Measurements from ENCODE around the gene IP6K3.

The IP6K3 gene

DNA sequence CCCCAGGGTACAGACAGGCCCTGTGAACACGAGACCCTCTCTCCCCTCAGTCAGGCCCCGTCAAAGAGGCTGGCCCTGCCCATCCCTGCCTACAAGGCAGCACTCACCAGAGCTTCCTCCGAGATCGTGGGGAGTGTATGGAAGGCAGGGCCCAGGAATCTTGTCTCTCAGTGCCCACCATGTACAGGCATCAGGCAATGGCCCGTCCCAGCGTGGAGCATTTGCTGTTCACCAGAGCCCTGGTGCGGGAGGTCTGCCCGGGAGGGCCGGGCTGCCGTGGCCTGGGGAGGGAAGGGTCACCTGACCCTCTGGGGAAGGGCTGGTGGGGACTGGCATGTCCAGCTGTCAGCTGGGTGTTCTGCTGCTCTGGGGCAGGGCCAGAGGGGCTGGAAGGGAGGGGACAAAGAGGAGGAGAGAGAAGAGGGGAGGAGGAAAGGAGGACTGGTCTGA lies at the start of gene IP6K3:
IP6K3 (minus strand) TSS at position 255 of the 450 bp plus-strand sequence. CDS start 11,429 bp downstream, outside the sequence.
- no peak for DNase-seq

DNA sequence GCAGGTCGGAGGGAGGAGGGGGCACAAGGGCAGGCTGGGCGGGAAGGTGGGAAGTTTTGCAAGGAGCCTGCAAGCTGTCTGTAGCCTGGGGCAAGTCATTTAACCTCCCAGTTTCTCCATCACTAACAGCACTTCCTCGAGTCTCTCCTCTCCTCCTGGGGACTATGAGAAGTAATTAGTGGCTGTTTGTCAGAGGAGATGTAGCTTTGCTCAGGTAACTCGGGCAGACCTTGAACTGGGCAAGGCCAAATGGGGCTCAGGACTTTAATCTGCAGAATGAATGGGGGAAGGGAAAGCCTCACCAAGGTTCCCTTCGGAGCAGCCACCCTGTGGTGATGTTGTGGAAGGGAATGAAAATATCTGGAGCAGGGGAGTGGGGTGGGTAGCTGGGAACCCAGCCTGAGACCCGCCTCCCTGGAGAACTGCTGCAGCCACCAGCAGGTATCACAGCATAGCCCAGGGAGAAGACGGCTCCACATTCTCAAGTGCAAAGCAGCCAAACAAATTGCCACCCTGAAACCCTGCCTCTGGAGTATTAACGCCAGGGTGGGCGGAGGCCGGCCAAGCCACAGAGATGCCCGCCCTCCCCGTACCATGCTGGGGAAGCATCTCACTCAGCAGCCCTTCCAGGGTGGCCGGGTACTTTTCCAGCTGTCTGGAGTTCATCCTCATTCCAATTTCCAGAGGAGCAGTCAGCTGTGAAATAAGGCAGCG lies 48.4 kb upstream of the IP6K3 start:
- DNase-seq: no peak

DNA sequence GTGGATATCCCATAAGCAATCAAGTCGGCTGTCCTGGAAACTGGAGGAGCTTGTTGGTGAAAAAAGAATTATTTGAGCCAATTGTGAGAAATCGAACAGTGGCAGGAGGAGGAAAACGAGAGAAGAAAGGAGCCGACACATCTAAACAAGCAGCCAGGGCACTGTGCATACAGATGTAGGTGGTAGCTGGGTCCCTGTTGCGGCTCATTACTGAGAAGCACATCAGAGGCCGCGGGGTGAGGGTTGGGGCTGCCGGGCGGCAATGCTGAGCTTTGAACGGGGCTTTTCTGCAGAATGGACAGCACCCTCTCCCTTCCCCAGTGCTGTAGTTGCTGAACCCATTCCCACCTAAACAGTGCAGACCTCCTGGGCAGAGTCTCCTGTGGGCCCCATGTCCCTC lies 46.3 kb upstream of the IP6K3 start:
- DNase-seq: no peak

DNA sequence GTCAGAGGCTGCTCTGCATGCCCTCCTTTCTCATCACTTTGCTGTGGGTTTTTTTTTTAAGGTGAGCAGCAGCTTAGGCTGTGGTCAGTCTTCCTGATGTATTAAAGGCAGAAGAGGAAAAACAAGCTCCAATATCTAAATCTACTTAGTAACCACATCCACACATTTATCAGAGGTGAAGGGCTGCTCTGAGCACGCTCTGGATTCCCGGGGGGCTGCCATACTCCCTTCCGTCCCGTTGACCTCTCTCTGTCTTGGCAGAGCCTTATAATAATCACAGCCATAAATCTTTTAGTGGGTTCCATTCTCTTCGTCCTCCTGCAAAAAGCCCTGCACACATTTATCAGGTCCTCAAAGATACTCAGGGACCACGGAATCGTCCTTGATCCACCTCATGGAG lies 44.9 kb upstream of the IP6K3 start:
- no peak for DNase-seq

DNA sequence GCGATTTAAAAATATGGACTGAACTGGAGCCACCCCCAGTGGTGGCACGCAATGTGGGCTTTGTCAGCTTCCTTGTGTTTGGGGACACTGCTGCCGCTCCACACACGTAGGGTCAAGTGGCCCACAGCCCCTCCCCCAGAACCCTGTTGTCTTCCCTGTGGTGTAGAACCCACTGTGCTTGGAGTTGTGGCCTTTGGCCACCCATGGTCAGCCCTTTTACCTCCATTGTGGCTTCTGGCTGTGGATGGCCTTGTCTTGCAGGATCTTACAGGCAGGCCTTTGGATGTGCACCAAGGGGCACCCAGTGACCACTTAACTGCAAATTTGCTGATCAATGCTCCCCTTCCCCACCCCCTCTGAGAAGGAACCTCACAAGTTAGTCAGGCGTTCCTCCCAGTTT lies 44.2 kb upstream of the IP6K3 start:
- DNase-seq: no peak

- no peak for DNase-seq
Measured at GRCh38 chr6:33790379-33790778, 43.7 kb upstream of the IP6K3 start.

DNA sequence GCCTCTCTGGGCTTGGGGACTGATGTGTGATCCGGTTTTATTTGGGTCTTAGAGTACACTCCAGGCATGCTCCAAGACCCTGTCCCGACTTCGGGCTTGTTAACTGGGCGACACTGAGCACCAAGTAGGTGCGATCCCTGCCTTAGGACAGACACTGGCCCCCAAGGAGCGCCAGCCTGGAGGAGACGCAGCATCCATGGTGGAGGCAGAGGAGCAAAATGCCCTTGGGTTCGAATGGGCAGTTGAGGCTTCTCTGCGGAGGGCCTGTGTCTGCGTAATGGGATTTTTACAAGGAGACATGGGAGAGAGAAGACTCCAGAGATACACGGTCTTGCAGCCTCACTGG lies 42.8 kb upstream of the IP6K3 start:
- no peak for DNase-seq

- peak; percentile 97 for DNase-seq
Measured at GRCh38 chr6:33788694-33789549, 42.2 kb upstream of the IP6K3 start, which contains the start of gene LEMD2. TSS of gene LEMD2 (minus strand) at chr6:33789130. CDS start at chr6:33789116, 14 bp downstream.

GRCh38 chr6:33787954-33788693 lies 41.4 kb upstream of the IP6K3 start:
- DNase-seq: peak; percentile 72

- no peak for DNase-seq
Measured at GRCh38 chr6:33787346-33787953, 40.7 kb upstream of the IP6K3 start.

- DNase-seq: no peak
Measured at GRCh38 chr6:33786736-33787135, 40.0 kb upstream of the IP6K3 start.

DNA sequence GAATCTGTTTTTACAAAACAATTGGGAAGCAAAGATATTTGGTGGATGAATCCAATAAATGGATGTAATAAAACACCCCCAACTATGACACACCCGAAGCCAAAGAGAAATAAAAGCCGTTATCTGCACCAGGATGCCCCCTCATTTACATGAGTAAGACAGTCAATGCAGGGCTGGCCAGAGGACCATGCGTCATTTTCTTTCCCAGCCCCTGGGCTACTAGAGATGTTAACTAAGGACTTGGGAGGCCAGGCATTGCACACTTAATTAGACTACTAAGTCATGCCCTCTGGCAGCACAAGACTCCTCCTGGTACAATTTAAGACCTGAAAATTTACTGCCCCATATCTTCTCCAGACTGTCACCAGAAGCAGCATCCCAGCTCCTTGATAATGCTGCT lies 39.1 kb upstream of the IP6K3 start:
- DNase-seq: no peak

DNA sequence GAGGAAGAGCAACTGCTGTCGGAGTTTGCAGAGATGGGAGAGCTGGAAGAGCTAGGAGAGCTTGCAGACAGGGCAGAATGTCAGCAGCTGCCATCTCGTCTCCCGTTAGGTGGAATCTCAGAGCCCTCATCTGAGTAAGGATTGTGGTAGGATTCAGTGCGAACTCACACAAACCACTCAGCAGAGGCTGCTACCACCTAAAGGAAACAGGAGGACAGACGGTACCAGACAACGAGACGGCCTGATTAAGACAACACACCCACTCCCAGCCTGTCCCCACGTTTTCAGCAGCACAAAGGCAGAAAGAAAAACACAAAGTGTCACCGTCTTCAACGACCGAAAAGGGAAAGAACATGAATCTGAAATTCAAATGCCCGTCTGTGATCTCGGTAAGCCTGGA lies 38.1 kb upstream of the IP6K3 start:
- no peak for DNase-seq

DNA sequence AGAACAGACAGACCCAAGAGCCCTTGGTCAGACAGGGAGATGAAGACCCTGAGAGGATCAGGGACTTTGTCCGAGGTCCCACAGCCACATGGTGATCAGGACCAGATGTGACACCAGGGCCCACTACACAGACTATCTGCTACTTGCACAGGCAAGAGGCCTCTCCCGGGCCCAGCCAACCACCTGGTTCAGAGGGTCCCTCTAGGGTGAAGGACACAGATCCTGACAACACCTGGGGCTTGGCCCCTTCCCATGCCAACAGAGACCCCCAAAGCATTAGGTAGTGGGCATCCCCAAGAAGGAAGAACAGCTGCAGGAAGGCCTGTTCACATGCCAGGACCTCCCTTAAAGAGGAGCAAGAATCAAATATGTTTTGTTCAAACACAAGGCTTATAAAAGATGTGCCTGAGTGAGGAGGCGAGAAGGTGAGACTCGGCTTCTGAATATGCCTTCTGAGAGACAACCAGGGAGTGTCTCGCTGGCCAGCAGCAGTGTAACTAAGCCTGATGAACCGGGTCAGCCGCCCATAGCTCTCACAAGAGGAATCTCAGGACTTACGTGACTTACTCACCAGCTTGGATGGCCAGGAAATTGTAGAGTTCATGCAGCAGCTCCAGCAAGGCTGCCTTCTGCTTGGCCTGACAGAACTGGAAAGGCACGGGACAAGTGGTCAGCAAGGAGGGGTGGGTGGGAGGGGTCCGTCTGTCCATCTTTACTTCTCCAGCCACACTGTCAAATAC lies 37.2 kb upstream of the IP6K3 start:
- no peak for DNase-seq

- no peak for DNase-seq
Measured at GRCh38 chr6:33782561-33782960, 35.9 kb upstream of the IP6K3 start.

DNA sequence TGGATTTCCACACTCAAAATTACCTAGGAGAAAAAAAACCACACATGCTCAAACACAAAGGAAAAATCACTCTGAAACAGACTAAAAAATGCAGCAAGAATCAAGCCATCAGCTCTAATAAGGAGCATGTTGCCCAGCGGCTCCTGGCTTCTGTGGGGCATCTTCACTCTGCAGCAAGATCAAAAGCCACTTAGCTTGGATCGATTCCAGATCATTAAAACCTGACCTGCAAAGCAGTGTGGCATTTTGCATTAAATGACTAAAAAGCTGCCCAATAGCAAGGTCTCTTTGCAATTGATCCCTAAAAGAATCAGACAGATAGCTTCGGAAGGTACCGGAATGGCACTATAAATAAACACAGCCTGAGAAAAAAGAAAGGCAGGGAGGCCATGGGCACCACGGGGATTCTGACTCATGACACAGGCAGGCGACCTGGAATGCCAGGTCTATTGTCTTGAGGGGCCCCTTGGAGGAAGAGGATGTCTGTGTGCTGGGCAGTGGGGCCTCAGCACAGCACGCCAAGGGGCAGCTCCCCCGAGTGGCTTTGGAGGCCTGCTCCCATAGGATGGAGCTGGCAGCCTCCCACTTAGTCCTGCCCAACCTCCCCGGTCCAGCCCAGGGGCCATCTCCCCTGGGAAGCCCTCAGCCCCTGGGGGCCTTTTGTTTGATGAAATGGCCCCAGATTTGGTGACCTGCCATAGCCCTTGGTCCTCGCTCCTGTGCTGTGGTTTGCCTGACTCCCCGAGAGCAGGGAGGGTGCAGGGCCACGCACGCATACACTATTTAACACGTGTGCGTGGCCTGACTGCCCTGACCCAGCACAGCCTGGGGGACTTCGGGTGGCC lies 34.6 kb upstream of the IP6K3 start:
- DNase-seq: no peak

DNA sequence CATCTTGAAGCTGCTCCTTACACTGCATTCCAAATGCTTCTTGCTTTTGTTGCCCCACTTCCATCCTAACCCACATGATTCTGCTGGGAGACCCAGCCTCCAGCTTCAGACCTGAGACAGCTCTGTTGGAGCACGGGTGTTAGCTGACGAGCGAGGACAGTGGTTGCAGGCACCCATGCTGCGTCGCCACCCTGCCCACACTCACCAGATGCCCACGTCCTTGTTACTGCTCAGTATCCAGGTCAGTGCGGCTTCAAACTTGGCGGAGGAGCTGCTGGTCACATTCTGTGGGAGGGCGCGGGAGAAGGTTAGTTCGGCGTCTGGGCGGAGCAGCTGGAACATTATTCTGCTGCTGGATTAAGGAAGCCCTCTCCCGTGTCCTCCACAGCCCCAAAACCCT lies 33.2 kb upstream of the IP6K3 start:
- DNase-seq: no peak

GRCh38 chr6:33779290-33779689 lies 32.6 kb upstream of the IP6K3 start:
- no peak for DNase-seq

GRCh38 chr6:33778444-33779121 lies 31.9 kb upstream of the IP6K3 start:
- no peak for DNase-seq
